ENCODE measurements around the gene SLC6A17. TPM values are rescaled to one million over a fixed set of nuclear protein-coding genes. Genes with fewer than 3 reads are reported as not detected.

SLC6A17 gene
- total and polyA plus RNA-seq, 9 of the 15 experiments (the other 6 are each of a cell fraction or from before 2014, with no cell fraction given) = not detected

- TF ChIP-seq TRIM25 (IDR thresholded peaks at IDR 0.05; ENCODE audit: borderline replicate concordance) (no peak), SRSF3 (IDR thresholded peaks at IDR 0.05; ENCODE audit: insufficient read depth, low read length) (no peak), CHD2 (IDR thresholded peaks at IDR 0.05; ENCODE audit: low read depth, low read length) (no peak), ZNF589 (CRISPR knock-in tag; IDR thresholded peaks at IDR 0.05; ENCODE audit: low read depth) (no peak), ZNF644 (tag; IDR thresholded peaks at IDR 0.05; ENCODE audit: low read depth) (no peak), HDAC2 (IDR thresholded peaks at IDR 0.05) (no peak), FOXM1 (IDR thresholded peaks at IDR 0.05; ENCODE audit: low read depth) (no peak), FOXM1 (CRISPR knock-in tag; IDR thresholded peaks at IDR 0.05; ENCODE audit: low read depth) (no peak), MITF (IDR thresholded peaks at IDR 0.05) (no peak), BCLAF1 (IDR thresholded peaks at IDR 0.05; ENCODE audit: borderline replicate concordance in 1 of 2, control insufficient read depth in 1 of 2, low read depth in 2 of 2, low read length in 1 of 2) (no peak), CHCHD3 (CRISPR knock-in tag; IDR thresholded peaks at IDR 0.05) (no peak), PURB (CRISPR knock-in tag; IDR thresholded peaks at IDR 0.05; ENCODE audit: low read depth) (no peak), KAT2B (IDR thresholded peaks at IDR 0.05; ENCODE audit: low read depth, low read length) (no peak), SMARCB1 (IDR thresholded peaks at IDR 0.05; ENCODE audit: insufficient read length, low read depth) (no peak), SREBF2 (CRISPR knock-in tag; IDR thresholded peaks at IDR 0.05) (no peak), HDAC6 (IDR thresholded peaks at IDR 0.05; ENCODE audit: low read depth, low read length) (no peak), THRAP3 (IDR thresholded peaks at IDR 0.05; ENCODE audit: borderline replicate concordance) (no peak), GATAD2B (IDR thresholded peaks at IDR 0.05; ENCODE audit: borderline replicate concordance) (no peak), ZNF766 (CRISPR knock-in tag; conservative IDR thresholded peaks at IDR 0.05) (no peak), CEBPB (tag; IDR thresholded peaks at IDR 0.05) (no peak), EHMT2 (IDR thresholded peaks at IDR 0.05) (no peak), CCNT2 (IDR thresholded peaks at IDR 0.05; ENCODE audit: borderline replicate concordance, extremely low read depth, insufficient read length, low read depth, low read length) (no peak), ZC3H8 (IDR thresholded peaks at IDR 0.05) (no peak), BRD4 (IDR thresholded peaks at IDR 0.05) (no peak)
These were observed 60.6 kb downstream of the SLC6A17 start (continued) for GRCh38 chr1:110210604-110211495.

Data from K562 (cell line).